NCI-H446 treated with DMSO at 0.1 percent for 48 hours (cell line): ENCODE data around the gene LRRC37A3.
"Not testable (repeated sequence)": the region's sequence is repeated elsewhere in the genome, so short reads cannot be mapped to it uniquely, and the experiment has no call there.

ENCODE experiments used
- DNase-seq: peaks from one replicate; lab custom pipeline; 2025; lab: John Stamatoyannopoulos, UW

The LRRC37A3 gene

DNA sequence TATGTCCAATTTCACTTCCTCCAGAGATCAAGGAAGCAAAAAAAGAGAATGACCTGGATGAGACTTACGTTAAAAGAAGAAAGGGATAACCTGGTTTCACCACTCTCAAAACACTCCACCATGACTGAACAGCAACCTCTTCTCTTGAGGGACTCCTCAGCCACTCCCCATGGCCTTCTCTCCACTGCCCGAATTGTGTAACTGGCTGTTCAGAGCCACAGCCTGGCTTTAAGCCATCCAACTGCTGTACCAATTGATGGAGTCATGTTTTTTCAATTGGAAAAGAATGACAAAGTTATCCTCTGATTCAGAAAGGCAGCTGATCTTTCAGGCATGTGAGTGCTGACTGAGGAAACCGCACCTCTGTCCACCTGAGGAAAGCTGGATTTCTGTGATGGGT is 85.2 kb downstream of the LRRC37A3 start:
- DNase-seq: not testable (repeated sequence)

DNA sequence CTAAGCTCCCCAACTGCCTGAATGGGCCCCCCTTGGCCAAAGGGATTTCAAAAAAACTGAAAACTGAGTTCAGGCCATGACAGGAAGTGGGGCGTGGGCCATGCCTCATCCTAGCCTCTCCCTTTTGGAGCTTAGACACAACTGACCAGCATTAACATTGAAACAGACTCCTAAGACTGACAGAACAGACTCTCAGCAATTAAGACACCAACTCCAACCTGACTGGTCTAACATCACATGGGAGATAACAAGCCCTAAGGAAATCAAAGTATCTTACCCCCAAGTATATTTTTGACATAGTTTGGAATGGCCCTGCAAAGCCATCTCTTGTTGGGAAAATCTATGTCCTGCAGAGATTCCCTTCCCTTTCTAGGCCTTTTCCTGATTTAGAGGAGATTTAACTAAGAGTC is 88.6 kb downstream of the LRRC37A3 start:
- not testable (repeated sequence) for DNase-seq

DNA sequence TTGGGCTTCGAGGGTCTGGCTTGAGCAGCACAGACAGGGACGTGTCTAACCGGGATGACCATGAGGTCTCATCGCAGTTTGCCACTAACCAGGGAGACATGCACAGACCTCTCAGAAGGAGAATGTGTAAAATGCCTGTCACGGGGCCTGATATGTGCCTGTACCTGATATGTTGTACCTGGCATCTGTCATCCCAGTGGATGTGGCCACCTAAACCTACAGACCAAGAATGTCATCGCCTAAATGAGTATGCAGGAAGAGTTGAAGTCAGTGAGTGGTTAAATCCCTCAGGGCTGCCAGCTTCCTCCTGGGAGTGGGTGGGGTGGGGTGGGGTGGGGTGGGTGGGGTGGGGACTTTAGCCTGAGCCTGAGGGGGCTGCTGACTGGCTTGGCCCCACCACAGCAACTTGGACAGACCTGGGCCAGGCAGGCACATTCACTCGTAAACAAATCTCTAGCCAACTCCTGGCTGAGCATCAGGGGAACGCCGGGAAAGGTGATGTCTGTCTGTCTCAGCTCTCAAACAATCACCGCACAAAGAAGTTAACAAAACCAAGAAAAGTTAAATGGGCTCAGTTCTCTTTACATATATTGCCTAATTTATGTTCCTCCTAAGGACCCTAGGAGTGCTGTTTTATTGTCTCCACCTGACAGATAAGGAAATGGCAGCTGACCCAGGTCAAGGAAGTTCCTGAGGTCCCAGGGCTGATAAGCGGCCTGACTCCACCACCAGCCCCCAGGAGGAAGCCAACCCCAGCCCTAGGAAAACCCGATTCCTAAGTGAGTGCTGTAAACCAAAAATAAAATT is 89.3 kb downstream of the LRRC37A3 start:
- DNase-seq: not testable (repeated sequence)

DNA sequence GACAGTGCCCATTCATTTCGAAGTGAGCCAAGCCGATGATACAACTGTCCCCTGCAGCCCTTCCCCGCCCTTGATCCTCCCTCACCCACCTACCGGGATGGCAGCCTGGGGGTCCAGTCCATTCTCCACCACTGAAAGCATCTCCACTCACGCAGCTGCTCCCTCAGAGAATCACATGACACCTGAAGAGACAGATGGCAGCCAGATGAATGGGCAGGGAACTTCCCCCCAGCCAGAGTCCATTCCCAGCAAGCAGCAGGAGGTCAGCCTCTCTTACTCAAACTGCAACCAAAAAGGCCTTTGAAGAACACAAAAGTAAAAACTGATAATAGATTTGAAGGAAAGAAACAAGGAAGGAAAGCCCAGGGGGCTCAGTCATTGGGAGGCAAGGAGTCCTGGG is 90.2 kb downstream of the LRRC37A3 start:
- DNase-seq: not testable (repeated sequence)

DNA sequence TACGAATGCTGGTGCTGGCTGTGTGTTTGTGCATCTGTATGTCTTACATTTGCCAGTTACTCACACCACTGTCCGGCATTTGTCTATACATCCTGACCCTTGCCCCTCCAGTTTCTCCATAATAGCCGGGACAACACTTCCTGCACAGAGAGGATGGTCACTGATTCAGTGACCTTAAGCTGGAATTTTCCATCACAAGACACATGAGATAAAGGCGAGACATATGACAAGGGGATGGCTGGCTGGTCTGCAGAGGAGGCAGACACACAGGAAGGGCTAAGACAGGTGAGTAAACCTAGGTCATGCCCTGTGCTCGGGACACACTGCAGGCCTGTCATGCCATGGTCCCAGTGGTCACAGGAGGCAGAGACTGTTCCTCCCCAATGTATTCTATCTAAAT is 100.4 kb downstream of the LRRC37A3 start:
- DNase-seq: not testable (repeated sequence)

DNA sequence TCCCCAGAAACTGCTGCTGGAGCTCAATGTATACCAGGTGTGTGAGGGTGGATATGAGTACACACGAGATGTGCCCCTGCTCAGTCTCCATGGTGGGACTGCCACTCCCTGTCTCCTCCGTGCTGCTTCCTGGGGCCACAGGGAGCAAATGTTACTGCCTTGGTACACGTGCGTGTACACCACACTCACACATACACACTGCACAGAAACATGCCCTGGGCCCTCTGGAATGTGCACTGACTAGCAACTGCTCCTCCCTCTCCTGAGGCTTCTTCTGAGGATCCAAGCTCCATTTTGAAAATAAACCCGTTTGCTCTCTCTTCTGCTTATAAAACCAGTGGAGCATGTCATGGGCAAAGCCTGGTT is 103.5 kb downstream of the LRRC37A3 start:
- not testable (repeated sequence) for DNase-seq

DNA sequence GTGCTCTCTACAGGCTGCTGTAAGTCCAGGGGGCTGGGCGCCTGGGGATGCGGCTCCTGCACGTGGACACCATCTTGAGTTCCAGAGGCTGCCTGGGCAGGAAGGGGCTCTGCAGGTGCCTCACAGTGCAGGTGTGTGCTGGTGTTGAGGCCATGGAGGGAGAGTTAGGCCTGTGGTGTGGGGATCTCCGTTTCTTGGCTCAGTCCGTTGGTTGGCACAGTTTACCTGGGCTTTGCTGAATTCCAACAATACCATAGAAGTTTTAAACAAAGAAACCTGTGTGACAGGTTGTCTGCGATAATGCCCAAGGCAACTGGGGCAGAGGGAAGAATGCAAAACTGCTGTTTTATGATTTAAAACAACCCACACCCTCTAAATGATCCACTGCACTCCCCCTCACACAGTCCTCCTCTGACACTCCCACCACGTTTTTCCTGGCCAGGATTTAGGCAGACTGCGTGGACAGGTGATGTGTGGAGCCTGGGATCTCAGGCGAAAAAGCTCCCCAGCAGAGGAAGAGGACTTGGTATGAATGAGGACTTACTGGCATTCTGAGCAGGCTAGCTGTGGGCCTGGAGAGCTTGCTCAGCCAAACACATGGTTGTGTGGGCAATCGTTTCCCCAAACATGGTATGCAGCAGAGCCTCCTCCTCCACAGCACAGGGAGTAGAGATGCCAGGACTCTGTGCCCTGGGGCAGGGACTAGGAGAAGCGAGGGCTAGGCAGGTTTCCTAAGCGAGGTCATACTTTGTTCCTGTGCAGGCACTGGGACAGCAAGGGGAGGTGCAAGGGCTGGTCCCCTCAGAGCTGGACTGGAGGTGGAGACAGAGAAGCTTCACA is 104.1 kb downstream of the LRRC37A3 start:
- DNase-seq: not testable (repeated sequence)

DNA sequence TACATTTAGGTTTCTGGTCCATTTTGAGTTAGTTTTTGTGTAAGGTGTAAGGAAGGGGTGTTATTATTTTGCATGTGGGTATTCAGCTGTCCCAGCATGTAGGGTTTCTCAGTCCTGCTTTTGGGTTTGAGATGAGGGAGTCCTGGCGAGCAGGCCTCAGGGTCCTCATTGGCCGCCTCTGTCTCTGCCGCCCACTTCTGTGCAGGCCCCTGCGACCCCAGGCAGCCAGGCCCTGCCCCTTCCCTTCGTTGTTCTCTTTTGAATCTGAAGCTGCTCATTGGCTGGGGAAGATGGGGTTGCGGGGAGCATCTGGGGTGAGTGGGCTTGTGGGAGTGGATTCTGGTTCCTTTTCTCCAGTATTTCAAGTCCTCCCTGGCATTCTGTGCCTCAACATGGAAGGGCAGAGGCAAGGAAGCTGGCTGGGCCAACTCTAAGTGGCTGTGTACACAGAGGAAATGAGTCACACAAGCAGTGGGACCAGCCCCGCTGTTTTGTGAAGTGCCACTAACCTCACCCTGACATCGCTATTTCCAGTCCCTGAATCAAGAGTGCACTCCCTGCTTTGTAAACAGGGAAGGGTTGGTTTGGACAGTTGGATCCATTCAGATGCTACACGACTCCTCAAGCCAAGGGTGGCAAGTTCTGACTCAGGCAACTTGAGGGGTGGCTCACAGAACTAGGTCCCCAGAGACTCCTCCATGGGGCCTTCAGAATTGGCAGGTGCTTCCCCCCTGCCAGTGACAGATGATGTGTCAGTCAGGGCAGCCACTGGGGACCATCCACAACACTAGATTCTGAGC is 110.9 kb downstream of the LRRC37A3 start:
- DNase-seq: not testable (repeated sequence)
